Stimulated activated CD4-positive, alpha-beta T cell treated with anti-CD3 and anti-CD28 coated beads, TNF-alpha, amount 100 ng/mL, for 4 hours (primary cell): ENCODE measurements around the gene DNM2.
A peak's percentile ranks its signal among the peaks of the same experiment; 100 is the strongest.
"Not testable (repeated sequence)": the region's sequence is repeated elsewhere in the genome, so short reads cannot be mapped to it uniquely, and the experiment has no call there.

Experiments used
- DNase-seq, 3 experiments: peaks; one replicate each; pipeline ENCODE4 v3.0.0-alpha.2; 2020; ENCODE audit warnings: low read depth in 3 of 3

The DNM2 gene

GRCh38 chr19:10717356-10718204, at the start of gene DNM2:
DNM2 (plus strand) TSS chr19:10718079; CDS start chr19:10718243, 164 bp downstream.
- DNase-seq, result peak; percentile 93 to 95 (median 94)

- no peak for DNase-seq
These were observed 48.6 kb upstream of the DNM2 start for GRCh38 chr19:10669246-10669645.

- no peak for DNase-seq
These were observed 47.7 kb upstream of the DNM2 start for GRCh38 chr19:10670182-10670581.

- no peak for DNase-seq
These were observed 46.7 kb upstream of the DNM2 start for GRCh38 chr19:10670876-10671804.

- not testable (repeated sequence) for DNase-seq
These were observed 46.0 kb upstream of the DNM2 start for GRCh38 chr19:10671922-10672321.

- not testable (repeated sequence) for DNase-seq
These were observed 42.7 kb upstream of the DNM2 start for GRCh38 chr19:10675214-10675613.

GRCh38 chr19:10677751-10678150, 40.1 kb upstream of the DNM2 start:
- no peak for DNase-seq

- no peak for DNase-seq
These were observed 39.1 kb upstream of the DNM2 start for GRCh38 chr19:10678813-10679212.

- DNase-seq, result no peak
These were observed 38.1 kb upstream of the DNM2 start for GRCh38 chr19:10679743-10680142.

GRCh38 chr19:10680545-10681135, 37.2 kb upstream of the DNM2 start:
- no peak for DNase-seq

GRCh38 chr19:10681658-10682057, 36.2 kb upstream of the DNM2 start:
- DNase-seq, result no peak

- DNase-seq, result no peak
These were observed 35.3 kb upstream of the DNM2 start for GRCh38 chr19:10682397-10683063.

GRCh38 chr19:10683064-10683426, 34.8 kb upstream of the DNM2 start:
- no peak for DNase-seq

GRCh38 chr19:10683582-10683981, 34.3 kb upstream of the DNM2 start:
- DNase-seq, result no peak

GRCh38 chr19:10685210-10685609, 32.7 kb upstream of the DNM2 start:
- no peak for DNase-seq

GRCh38 chr19:10686193-10686592, 31.7 kb upstream of the DNM2 start:
- no peak for DNase-seq

- no peak for DNase-seq
These were observed 31.0 kb upstream of the DNM2 start for GRCh38 chr19:10686661-10687517.

GRCh38 chr19:10687518-10688288, 30.2 kb upstream of the DNM2 start:
- no peak for DNase-seq

- no peak for DNase-seq
These were observed 29.2 kb upstream of the DNM2 start for GRCh38 chr19:10688545-10689280.
